Naive B cell (primary cell): ENCODE data around the gene PRKAG2. TPM values are rescaled to one million over a fixed set of nuclear protein-coding genes. Genes with fewer than 3 reads are reported as not detected.
A peak's percentile ranks its signal among the peaks of the same experiment; 100 is the strongest.

Experiments
- ATAC-seq, 2 donors: fragments of 150-1000 bp; cut with Tn5 transposase; 2 replicates each; pipeline ENCODE4 v1.10.0; 2021; ENCODE audit warnings: low read depth in 2 of 2, mild to moderate bottlenecking in 2 of 2, moderate library complexity in 2 of 2
- DNase-seq: peaks from one replicate; pipeline ENCODE4 v3.0.0; 2022
- H3K27ac Mint-ChIP-seq, 6 donors: one replicate each; pipeline ENCODE4 v1.8.0; 2020 to 2022; ENCODE audit warnings: mild to moderate bottlenecking in 6 of 6, mixed read lengths in 6 of 6, moderate library complexity in 5 of 6, inconsistent platforms in 2 of 6
- H3K27me3 Mint-ChIP-seq, 3 donors: one replicate each; pipeline ENCODE4 v1.8.0; 2021 to 2022; ENCODE audit warnings: mixed read lengths in 3 of 3, mild to moderate bottlenecking in 1 of 3
- H3K36me3 Mint-ChIP-seq, 2 donors: one replicate each; pipeline ENCODE4 v1.8.0; 2020 to 2022; ENCODE audit warnings: mixed read lengths in 2 of 2, inconsistent platforms in 1 of 2, mild to moderate bottlenecking in 1 of 2
- H3K4me1 Mint-ChIP-seq, 3 donors: one replicate each; pipeline ENCODE4 v1.8.0; 2020 to 2022; ENCODE audit warnings: mixed read lengths in 3 of 3, inconsistent platforms in 1 of 3, mild to moderate bottlenecking in 1 of 3, moderate library complexity in 1 of 3
- H3K4me3 Mint-ChIP-seq, 8 donors: one replicate each; pipeline ENCODE4 v1.8.0; 2020 to 2022; ENCODE audit warnings: mild to moderate bottlenecking in 8 of 8, mixed read lengths in 8 of 8, moderate library complexity in 8 of 8, inconsistent platforms in 2 of 8
- H3K9me3 Mint-ChIP-seq, 7 donors: one replicate each; pipeline ENCODE4 v1.8.0; 2020 to 2022; ENCODE audit warnings: mixed read lengths in 7 of 7, mild to moderate bottlenecking in 5 of 7, inconsistent platforms in 2 of 7, moderate library complexity in 1 of 7
- polyA plus RNA-seq, 6 donors: library from polyadenylated mRNA; unstranded; fragments of 300-500 nt; fragmentation: Illumina TruSeq; gene quantifications; one replicate each; pipeline ENCODE4 v1.2.3, GENCODE V29; 2021; ENCODE audit warnings: low read depth in 6 of 6

Gene PRKAG2
- polyA plus RNA-seq, 6 donors from 2014 or later: 16.2 to 25.4 (median 20.0) TPM

DNA sequence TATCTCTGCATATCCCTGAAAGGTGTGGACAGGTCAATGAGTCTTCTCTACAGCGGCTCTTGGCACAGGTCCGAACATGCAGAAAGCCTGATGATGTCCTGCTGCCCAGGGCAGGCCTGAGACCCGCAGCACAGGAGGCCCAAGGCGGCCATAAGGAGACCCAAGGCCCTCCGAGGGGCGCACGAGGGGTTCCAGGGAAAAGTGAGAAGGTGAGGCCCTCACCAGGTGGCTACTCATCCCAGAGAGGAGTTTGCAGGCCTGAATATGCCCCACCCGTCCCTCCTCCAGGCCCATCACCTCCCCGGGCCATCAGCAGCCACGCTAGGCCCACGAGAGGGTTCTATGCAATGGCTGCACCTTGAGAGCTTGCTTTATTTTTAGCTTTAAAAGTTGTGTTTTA lies 183.8 kb downstream of the PRKAG2 start:
- ATAC-seq (no peak), DNase-seq (no peak)
- no peaks in the 10 kb centered on the region for H3K27me3 Mint-ChIP-seq
- peaks cover 0 to 6% of the 10 kb centered on the region in 2 donors for H3K36me3 Mint-ChIP-seq
- no peaks in the 10 kb centered on the region for H3K9me3 Mint-ChIP-seq
- H3K4me3 Mint-ChIP-seq: no peak overlapping the region
- H3K27ac Mint-ChIP-seq: no peak overlapping the region
- peaks cover 5 to 29% (median 9%) of the 10 kb centered on the region in 3 donors for H3K4me1 Mint-ChIP-seq

DNA sequence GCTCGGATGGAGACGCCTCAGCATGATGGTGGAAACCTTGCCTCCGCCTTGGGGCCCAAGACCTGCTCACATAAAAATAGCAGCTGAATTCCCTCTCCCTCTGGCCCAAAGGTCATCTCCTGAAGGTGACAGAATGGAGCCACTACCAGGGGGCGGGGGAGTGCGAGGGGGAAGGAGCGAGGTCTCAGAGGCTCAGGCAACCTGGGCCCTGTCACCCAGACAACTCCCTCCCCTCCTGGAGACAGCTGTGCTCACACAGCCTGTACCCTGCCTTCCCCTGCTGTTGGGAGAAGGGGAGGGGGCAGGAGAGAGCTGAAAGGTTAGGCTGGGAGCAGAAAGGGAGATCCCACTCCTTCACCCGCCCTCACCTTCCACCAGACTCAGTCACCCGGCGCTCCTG lies 184.2 kb downstream of the PRKAG2 start:
- H3K27ac Mint-ChIP-seq: no peak overlapping the region
- peaks cover 5 to 29% (median 7%) of the 10 kb centered on the region in 3 donors for H3K4me1 Mint-ChIP-seq
- DNase-seq (no peak), ATAC-seq (no peak)
- no peak overlapping the region for H3K4me3 Mint-ChIP-seq
- peaks cover 0 to 6% of the 10 kb centered on the region in 2 donors for H3K36me3 Mint-ChIP-seq
- H3K9me3 Mint-ChIP-seq: no peaks in the 10 kb centered on the region
- H3K27me3 Mint-ChIP-seq: no peaks in the 10 kb centered on the region

DNA sequence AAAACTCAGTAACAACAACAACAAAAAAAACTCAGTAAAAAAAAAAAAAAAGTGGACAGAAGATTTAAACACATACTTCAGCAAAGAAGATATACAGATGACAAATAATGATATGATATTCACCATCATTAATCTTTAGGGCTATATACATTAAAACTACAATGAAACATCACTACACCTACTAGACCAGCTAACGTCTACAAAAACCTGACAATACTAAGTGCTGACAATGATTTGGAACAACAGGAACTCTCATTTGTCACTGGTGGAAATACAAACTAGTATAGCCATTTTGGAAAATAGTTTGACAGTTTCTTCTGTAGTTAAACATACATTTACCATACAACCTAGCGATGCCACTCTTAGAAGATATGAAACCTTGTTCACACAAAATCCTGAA lies 185.5 kb downstream of the PRKAG2 start:
- DNase-seq: no peak
- Mint-ChIP-seq H3K36me3 (peaks cover 0 to 6% of the 10 kb centered on the region in 2 donors), H3K4me1 (peaks cover 5 to 21% (median 6%) of the 10 kb centered on the region in 3 donors), H3K27me3 (no peaks in the 10 kb centered on the region), H3K4me3 (no peak overlapping the region), H3K27ac (no peak overlapping the region), H3K9me3 (no peaks in the 10 kb centered on the region)
- no peak for ATAC-seq

DNA sequence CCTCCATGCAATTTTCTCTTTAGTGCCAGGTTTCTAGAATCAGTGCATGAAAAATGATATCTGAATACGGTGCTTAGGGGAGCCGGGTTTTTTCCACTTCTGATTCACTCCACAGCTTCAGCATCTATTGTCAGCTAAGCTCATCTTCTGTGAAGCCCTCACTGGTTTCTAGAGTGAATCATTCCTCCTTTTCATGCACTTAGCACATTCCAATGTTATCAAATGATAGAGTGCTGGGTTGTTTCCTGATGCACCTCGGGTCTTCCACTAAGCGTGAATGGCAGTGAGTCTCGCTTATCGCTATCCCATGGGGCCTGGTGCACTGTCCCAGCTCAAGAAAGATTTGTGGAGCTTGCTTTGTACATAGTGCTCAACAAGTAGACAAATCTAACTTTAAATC lies 186.3 kb downstream of the PRKAG2 start:
- Mint-ChIP-seq H3K27me3 (no peaks in the 10 kb centered on the region), H3K4me3 (no peak overlapping the region), H3K36me3 (peaks cover 0 to 6% of the 10 kb centered on the region in 2 donors), H3K9me3 (no peaks in the 10 kb centered on the region), H3K4me1 (peaks cover 5 to 15% (median 6%) of the 10 kb centered on the region in 3 donors), H3K27ac (no peak overlapping the region)
- ATAC-seq (no peak), DNase-seq (no peak)

DNA sequence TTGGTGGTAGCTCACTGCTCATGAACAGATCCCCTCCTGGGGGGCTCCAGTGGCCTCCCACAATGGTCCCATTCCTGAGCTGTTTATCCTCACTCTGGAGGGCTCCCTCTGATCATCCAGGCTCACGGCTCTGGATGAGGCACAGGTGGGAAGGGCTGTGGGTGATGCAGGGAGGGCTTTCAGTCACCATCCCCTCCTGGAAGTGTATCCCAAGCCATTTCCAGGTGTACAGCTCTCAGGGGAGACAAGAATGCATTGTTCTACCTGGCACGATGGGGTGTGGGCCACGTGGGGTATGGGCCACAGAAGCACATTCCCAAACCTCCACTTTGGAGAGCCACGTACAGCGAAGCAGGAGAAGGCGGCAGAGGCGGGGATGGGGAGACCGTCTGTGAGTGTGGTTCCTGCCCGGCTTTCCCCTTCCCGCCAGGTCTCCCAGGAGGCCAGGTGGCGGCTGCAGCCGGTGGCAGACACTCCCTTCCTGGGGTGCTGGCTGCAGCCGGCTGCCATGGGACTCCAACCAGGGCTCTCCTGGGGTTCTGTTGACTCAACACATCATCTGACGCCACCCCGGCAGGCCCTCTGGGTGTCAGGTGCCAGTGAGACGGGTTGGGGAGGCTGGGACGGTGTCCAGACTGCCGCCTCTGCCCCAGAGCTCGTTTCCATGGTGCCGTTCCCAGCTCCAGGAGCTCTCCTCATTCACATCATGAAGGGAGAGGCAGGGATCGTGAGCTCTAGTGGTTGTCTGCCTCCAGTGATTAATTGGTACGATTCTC lies 187.5 kb downstream of the PRKAG2 start:
- DNase-seq (no peak), ATAC-seq (no peak)
- H3K27ac Mint-ChIP-seq: peak overlapping the region in 1 of 6 donors; percentile 93
- H3K4me1 Mint-ChIP-seq: peaks cover 0 to 4% (median 2%) of the 10 kb centered on the region in 3 donors
- peaks cover 0 to 6% of the 10 kb centered on the region in 2 donors for H3K36me3 Mint-ChIP-seq
- no peaks in the 10 kb centered on the region for H3K27me3 Mint-ChIP-seq
- H3K4me3 Mint-ChIP-seq: no peak overlapping the region
- H3K9me3 Mint-ChIP-seq: no peaks in the 10 kb centered on the region

DNA sequence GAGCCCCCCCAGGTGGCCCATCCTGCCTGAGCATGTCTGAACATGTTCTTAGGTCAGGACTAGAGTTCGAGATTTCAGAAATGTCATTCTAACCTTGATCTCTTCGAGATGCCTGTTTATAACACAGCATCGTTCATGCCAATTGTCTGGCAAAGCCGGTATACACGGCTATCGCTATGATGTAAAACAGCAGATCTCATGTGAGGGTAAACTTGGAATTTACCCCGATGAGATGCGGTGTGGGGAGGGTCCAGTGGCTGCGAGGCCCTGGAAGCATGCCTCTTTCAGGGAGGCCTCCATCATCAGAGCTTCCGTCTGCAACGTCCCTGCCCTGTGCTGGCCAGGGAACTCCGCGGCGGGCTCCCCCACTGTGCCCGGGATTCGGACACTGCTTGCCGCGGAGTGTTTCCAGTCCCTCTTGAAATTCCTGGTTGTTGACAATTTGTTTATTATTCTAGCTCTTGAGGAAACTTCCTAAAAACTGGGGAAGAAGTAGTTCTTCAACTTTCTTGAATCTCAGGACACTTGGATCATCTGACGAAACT lies 188.6 kb downstream of the PRKAG2 start:
- Mint-ChIP-seq H3K27ac (no peak overlapping the region), H3K27me3 (no peaks in the 10 kb centered on the region), H3K4me3 (no peak overlapping the region), H3K9me3 (no peaks in the 10 kb centered on the region), H3K4me1 (no peaks in the 10 kb centered on the region), H3K36me3 (peaks cover 0 to 6% of the 10 kb centered on the region in 2 donors)
- DNase-seq (no peak), ATAC-seq (no peak)

DNA sequence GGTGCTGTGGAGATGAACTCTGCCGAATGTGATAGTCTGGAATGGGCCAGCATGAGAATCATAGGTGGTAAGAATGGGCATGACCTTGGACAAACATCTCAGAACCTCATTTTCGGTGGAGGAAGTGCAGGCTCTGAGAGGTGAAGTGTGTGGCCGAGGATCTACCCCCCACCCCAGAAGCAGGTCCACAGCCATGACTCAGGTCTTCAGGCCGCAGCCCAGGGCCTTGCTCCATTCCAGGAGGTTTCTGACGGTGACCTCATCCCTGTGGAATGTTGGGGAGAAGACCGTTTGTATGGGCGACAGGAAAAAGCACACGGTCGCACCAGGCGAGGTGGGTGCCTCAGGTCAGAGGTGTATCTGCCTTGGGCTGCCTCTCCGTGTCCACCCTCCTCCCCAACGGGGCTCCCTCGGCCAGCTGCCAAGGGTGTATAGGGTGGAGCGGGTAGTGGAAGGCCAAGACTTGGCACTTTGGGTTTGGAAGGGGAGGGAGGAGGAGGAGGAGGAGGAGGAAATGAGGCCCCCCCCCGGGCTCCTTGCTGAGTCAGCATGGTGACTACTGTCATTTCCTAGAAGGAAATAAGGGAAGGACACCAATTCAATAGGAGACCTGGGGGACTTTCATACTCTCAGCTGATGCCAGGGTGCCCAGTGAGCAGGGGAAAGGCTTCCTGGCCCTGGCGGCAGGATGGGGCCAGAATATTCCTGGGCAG lies 189.2 kb downstream of the PRKAG2 start:
- Mint-ChIP-seq H3K27me3 (no peaks in the 10 kb centered on the region), H3K9me3 (no peaks in the 10 kb centered on the region), H3K4me3 (no peak overlapping the region), H3K27ac (no peak overlapping the region), H3K36me3 (peaks cover 0 to 6% of the 10 kb centered on the region in 2 donors), H3K4me1 (peaks cover 0 to 2% (median 0%) of the 10 kb centered on the region in 3 donors)
- DNase-seq (no peak), ATAC-seq (no peak)

DNA sequence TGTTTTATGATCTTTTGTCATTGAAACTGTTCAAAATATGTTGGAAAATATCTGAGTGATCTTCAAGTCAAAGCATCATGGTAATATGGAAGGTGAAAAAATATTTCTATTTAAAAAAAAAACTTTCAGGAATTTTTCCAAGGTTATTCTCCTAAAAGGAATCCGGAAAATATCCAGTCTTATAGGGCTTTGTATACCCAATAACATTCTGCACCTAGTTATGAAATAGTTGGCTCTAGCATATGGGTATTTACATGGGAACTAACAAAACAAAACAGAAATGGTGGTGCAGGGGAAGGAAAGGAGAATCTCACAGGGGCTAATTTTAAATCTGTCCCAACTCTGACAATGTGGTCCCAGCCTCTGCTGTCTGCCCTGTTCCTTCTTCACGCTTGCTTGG lies 190.1 kb downstream of the PRKAG2 start:
- ATAC-seq (no peak), DNase-seq (no peak)
- peaks cover 0 to 6% of the 10 kb centered on the region in 2 donors for H3K36me3 Mint-ChIP-seq
- peak overlapping the region in 1 of 6 donors; percentile 56 for H3K27ac Mint-ChIP-seq
- H3K9me3 Mint-ChIP-seq: no peaks in the 10 kb centered on the region
- no peaks in the 10 kb centered on the region for H3K27me3 Mint-ChIP-seq
- peaks cover 0 to 5% (median under 1%) of the 10 kb centered on the region in 3 donors for H3K4me1 Mint-ChIP-seq
- H3K4me3 Mint-ChIP-seq: no peak overlapping the region

DNA sequence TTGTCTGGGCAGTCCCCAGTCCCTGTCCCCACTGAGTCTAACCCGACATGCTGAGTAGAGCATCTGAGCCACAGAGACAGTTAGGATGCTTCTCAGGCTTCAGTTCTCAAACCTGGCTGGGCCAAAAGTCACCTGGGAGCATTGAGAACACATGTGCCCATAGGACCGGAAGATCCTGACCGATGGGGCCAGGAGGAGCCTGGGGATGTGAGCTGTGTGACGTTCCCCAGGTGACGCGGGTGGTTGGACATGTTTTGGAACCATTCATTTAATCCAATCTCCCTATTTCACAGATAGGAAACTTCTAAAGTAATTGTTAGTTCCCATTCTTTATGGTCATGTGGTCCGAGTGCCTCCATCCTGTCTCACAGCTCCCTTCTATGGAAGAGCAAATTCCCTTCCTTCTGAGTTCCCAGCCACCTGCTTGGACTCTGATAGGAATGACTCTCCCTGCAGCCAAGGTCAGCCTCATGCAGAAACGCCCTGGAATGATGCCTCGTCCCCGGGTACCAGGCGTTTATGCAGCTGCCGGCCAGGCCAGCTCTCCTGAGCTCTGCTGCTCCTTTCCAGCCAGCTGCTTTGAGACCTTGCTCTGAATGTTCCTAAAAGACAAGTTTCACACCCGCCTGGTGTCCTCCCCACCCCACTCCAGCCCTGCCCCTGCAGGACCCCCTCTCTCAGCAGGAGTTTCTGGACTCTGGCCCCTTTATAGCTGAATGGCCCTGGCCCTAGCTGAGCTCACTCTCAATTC lies 190.7 kb downstream of the PRKAG2 start:
- peak overlapping the region in 1 of 6 donors; percentile 56 for H3K27ac Mint-ChIP-seq
- peaks cover under 1 to 8% (median 5%) of the 10 kb centered on the region in 3 donors for H3K4me1 Mint-ChIP-seq
- DNase-seq: no peak
- H3K9me3 Mint-ChIP-seq: no peaks in the 10 kb centered on the region
- no peak overlapping the region for H3K4me3 Mint-ChIP-seq
- ATAC-seq: no peak
- peaks cover 0 to 6% of the 10 kb centered on the region in 2 donors for H3K36me3 Mint-ChIP-seq
- H3K27me3 Mint-ChIP-seq: no peaks in the 10 kb centered on the region

DNA sequence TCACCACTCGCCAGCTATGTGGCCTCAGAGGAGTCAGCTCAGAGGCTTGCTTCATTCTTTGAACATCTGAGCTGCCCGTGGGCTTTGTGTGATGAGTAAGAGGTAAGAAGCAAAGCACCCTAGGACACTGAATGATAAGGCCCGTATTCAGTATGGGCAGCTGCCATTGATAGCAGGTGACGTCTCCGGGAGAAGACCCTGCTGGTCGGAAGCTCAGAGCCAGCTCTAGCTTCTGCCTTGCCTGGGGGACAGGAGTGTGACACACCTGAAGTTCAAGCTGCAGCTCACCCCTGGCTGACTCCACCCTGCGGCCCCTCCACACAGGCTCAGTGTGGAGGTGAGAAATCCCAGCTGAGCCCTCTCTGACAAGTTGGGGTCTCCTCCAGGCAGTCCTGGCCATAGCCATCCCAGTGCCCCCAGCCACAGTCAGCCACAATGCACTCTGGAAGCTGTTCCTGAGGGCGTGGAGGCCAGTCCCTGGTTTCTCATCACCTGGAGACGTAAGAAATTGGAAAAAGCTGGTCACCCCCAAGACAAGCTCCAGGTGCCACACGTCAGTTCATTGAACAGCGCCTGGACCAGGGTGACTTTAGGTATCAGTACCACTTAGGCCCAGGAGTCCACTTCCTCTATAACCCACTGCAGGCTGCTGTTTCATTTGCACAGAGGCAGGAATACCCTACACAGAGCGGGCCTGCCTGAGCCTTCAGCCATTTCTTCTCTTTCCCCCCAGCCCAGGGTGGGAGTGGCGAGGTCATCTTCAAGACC lies 192.3 kb downstream of the PRKAG2 start:
- Mint-ChIP-seq H3K9me3 (no peaks in the 10 kb centered on the region), H3K36me3 (peaks cover 0 to 2% of the 10 kb centered on the region in 2 donors), H3K27me3 (no peaks in the 10 kb centered on the region), H3K4me1 (peaks cover 10 to 17% (median 12%) of the 10 kb centered on the region in 3 donors), H3K27ac (peak overlapping the region in 1 of 6 donors; percentile 71), H3K4me3 (no peak overlapping the region)
- no peak for DNase-seq
- ATAC-seq: no peak

DNA sequence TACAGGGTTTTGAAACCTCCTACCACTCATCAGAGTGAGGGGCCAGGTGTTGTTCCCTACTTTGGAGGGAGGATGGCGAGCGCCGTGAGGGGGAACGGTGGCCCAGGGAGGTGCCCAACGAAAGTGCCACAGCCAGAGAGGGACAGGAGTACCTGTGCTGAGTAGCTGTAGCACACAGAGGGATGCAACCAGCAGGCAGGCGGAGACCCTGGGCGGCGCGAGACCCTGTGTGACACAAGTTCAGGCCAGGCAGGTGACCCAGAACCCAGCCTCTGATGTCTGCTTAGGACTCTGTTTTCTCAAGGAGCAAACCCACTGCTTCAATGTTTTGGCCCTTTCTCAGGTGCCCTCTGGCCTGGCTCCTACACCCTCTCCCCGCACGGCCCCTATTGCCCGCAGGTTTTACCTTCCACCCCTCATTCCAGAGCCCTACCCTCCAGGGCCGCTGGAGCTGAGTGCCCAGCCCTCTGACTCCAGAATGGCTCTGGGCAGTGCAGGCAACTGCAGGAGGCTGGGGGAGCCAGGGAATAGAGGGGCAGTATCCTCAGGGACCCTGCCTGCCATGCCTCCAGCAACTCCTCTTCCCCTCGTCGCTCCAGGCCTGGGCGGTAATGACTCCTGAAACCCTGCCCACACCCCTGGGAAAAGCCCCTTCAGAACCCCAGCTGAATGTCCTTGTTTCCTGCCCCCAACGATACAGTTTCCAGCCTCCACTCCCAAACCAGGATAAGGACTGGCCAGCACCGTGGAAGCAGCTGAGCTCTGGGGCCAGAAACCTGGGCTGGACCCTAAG lies 193.1 kb downstream of the PRKAG2 start:
- H3K27ac Mint-ChIP-seq: peak overlapping the region in 2 of 6 donors; percentile 6 to 38
- H3K36me3 Mint-ChIP-seq: no peaks in the 10 kb centered on the region
- DNase-seq (no peak), ATAC-seq (no peak)
- no peaks in the 10 kb centered on the region for H3K9me3 Mint-ChIP-seq
- H3K27me3 Mint-ChIP-seq: no peaks in the 10 kb centered on the region
- H3K4me1 Mint-ChIP-seq: peaks cover 10 to 23% (median 20%) of the 10 kb centered on the region in 3 donors
- no peak overlapping the region for H3K4me3 Mint-ChIP-seq
